Measurements from ENCODE around the gene FAM219B. TPM values are rescaled to one million over a fixed set of nuclear protein-coding genes. Genes with fewer than 3 reads are reported as not detected.

Gene FAM219B
- polyA plus RNA-seq, 1 donor = 44.7 TPM

GRCh38 chr15:74878273-74878672, 28.4 kb downstream of the FAM219B start:
- H3K4me1 ChIP-seq (ENCODE audit: control insufficient read depth, insufficient read depth, low read length) = no peaks in the 10 kb centered on the region
- H3K27me3 ChIP-seq (ENCODE audit: control insufficient read depth, insufficient read depth, low read length) = no peaks in the 10 kb centered on the region
- H3K4me3 ChIP-seq (ENCODE audit: low read length) = no peak overlapping the region
- no peak overlapping the region for H3K27ac ChIP-seq (ENCODE audit: low read length)
- DNase-seq = no peak
- no peaks in the 10 kb centered on the region for H3K36me3 ChIP-seq (ENCODE audit: control insufficient read depth, insufficient read depth, low read length)
- WGBS (ENCODE audit: insufficient coverage, low lambda C conversion rate) = no CpG with 5 or more reads among the region's 4 CpGs
- peaks cover 7% of the 10 kb centered on the region for H3K9me3 ChIP-seq (ENCODE audit: control insufficient read depth, low read depth, low read length)

GRCh38 chr15:74873756-74874424, 32.8 kb downstream of the FAM219B start:
- H3K27me3 ChIP-seq (ENCODE audit: control insufficient read depth, insufficient read depth, low read length) = no peaks in the 10 kb centered on the region
- no peak for DNase-seq
- peaks cover 24% of the 10 kb centered on the region for H3K4me1 ChIP-seq (ENCODE audit: control insufficient read depth, insufficient read depth, low read length)
- WGBS (ENCODE audit: insufficient coverage, low lambda C conversion rate) = no CpG with 5 or more reads among the region's 16 CpGs
- peak overlapping the region; percentile 73 for H3K4me3 ChIP-seq (ENCODE audit: low read length)
- no peaks in the 10 kb centered on the region for H3K9me3 ChIP-seq (ENCODE audit: control insufficient read depth, low read depth, low read length)
- H3K27ac ChIP-seq (ENCODE audit: low read length) = peak overlapping the region; percentile 80
- H3K36me3 ChIP-seq (ENCODE audit: control insufficient read depth, insufficient read depth, low read length) = no peaks in the 10 kb centered on the region

GRCh38 chr15:74873036-74873755, 33.5 kb downstream of the FAM219B start, which contains the start of gene SCAMP2:
TSS of gene SCAMP2 (minus strand) at chr15:74873365. CDS start at chr15:74873255, 110 bp downstream.
- peak within 1 kb of the TSS; percentile 73 for H3K4me3 ChIP-seq (ENCODE audit: low read length)
- H3K4me1 ChIP-seq (ENCODE audit: control insufficient read depth, insufficient read depth, low read length) = peaks cover 31% of the 10 kb centered on the region
- no CpG with 5 or more reads among the region's 52 CpGs for WGBS (ENCODE audit: insufficient coverage, low lambda C conversion rate)

GRCh38 chr15:74872702-74873035, 34.0 kb downstream of the FAM219B start:
- DNase-seq = no peak
- WGBS (ENCODE audit: insufficient coverage, low lambda C conversion rate) = no CpG with 5 or more reads among the region's 11 CpGs
- Histone ChIP-seq H3K27ac (ENCODE audit: low read length) (peak overlapping the region; percentile 80), H3K27me3 (ENCODE audit: control insufficient read depth, insufficient read depth, low read length) (no peaks in the 10 kb centered on the region), H3K9me3 (ENCODE audit: control insufficient read depth, low read depth, low read length) (no peaks in the 10 kb centered on the region), H3K4me3 (ENCODE audit: low read length) (peak overlapping the region; percentile 73), H3K36me3 (ENCODE audit: control insufficient read depth, insufficient read depth, low read length) (no peaks in the 10 kb centered on the region), H3K4me1 (ENCODE audit: control insufficient read depth, insufficient read depth, low read length) (peaks cover 36% of the 10 kb centered on the region)

More at GRCh38 chr15:74873036-74873755, 33.5 kb downstream of the FAM219B start, which contains the start of gene SCAMP2:
- Histone ChIP-seq H3K9me3 (ENCODE audit: control insufficient read depth, low read depth, low read length) (no peaks in the 10 kb centered on the region), H3K36me3 (ENCODE audit: control insufficient read depth, insufficient read depth, low read length) (no peaks in the 10 kb centered on the region), H3K27ac (ENCODE audit: low read length) (peak within 1 kb of the TSS; percentile 80), H3K27me3 (ENCODE audit: control insufficient read depth, insufficient read depth, low read length) (no peaks in the 10 kb centered on the region)
- DNase-seq = peak; percentile 94 to 99

GRCh38 chr15:74870436-74871215, 36.0 kb downstream of the FAM219B start:
- no peaks in the 10 kb centered on the region for H3K36me3 ChIP-seq (ENCODE audit: control insufficient read depth, insufficient read depth, low read length)
- peak overlapping the region; percentile 39 for H3K27ac ChIP-seq (ENCODE audit: low read length)
- no peak for DNase-seq
- H3K27me3 ChIP-seq (ENCODE audit: control insufficient read depth, insufficient read depth, low read length) = no peaks in the 10 kb centered on the region
- no peaks in the 10 kb centered on the region for H3K9me3 ChIP-seq (ENCODE audit: control insufficient read depth, low read depth, low read length)
- WGBS (ENCODE audit: insufficient coverage, low lambda C conversion rate) = 13% methylated on average over 3 of the region's 6 CpGs
- no peak overlapping the region for H3K4me3 ChIP-seq (ENCODE audit: low read length)
- H3K4me1 ChIP-seq (ENCODE audit: control insufficient read depth, insufficient read depth, low read length) = peaks cover 52% of the 10 kb centered on the region

GRCh38 chr15:74869726-74870407, 36.8 kb downstream of the FAM219B start:
- H3K4me1 ChIP-seq (ENCODE audit: control insufficient read depth, insufficient read depth, low read length) = peaks cover 56% of the 10 kb centered on the region
- WGBS (ENCODE audit: insufficient coverage, low lambda C conversion rate) = no CpG with 5 or more reads among the region's 6 CpGs

GRCh38 chr15:74869372-74869725, 37.3 kb downstream of the FAM219B start:
- Histone ChIP-seq H3K4me3 (ENCODE audit: low read length) (no peak overlapping the region), H3K4me1 (ENCODE audit: control insufficient read depth, insufficient read depth, low read length) (peaks cover 61% of the 10 kb centered on the region), H3K36me3 (ENCODE audit: control insufficient read depth, insufficient read depth, low read length) (no peaks in the 10 kb centered on the region), H3K27ac (ENCODE audit: low read length) (peak overlapping the region; percentile 28), H3K9me3 (ENCODE audit: control insufficient read depth, low read depth, low read length) (no peaks in the 10 kb centered on the region), H3K27me3 (ENCODE audit: control insufficient read depth, insufficient read depth, low read length) (no peaks in the 10 kb centered on the region)
- DNase-seq = no peak

More at GRCh38 chr15:74869726-74870407, 36.8 kb downstream of the FAM219B start:
- no peaks in the 10 kb centered on the region for H3K27me3 ChIP-seq (ENCODE audit: control insufficient read depth, insufficient read depth, low read length)
- H3K36me3 ChIP-seq (ENCODE audit: control insufficient read depth, insufficient read depth, low read length) = no peaks in the 10 kb centered on the region
- peak in 1 of 2 donors; percentile 27 for DNase-seq
- H3K9me3 ChIP-seq (ENCODE audit: control insufficient read depth, low read depth, low read length) = no peaks in the 10 kb centered on the region
- H3K4me3 ChIP-seq (ENCODE audit: low read length) = no peak overlapping the region
- peak overlapping the region; percentile 28 for H3K27ac ChIP-seq (ENCODE audit: low read length)

GRCh38 chr15:74868059-74868458, 38.6 kb downstream of the FAM219B start:
- WGBS (ENCODE audit: insufficient coverage, low lambda C conversion rate) = no CpG with 5 or more reads among the region's 6 CpGs
- H3K4me3 ChIP-seq (ENCODE audit: low read length) = no peak overlapping the region
- H3K27ac ChIP-seq (ENCODE audit: low read length) = peak overlapping the region; percentile 72
- H3K36me3 ChIP-seq (ENCODE audit: control insufficient read depth, insufficient read depth, low read length) = no peaks in the 10 kb centered on the region
- no peaks in the 10 kb centered on the region for H3K27me3 ChIP-seq (ENCODE audit: control insufficient read depth, insufficient read depth, low read length)
- H3K4me1 ChIP-seq (ENCODE audit: control insufficient read depth, insufficient read depth, low read length) = peaks cover 68% of the 10 kb centered on the region
- DNase-seq = peak in 1 of 2 donors; percentile 70
- H3K9me3 ChIP-seq (ENCODE audit: control insufficient read depth, low read depth, low read length) = no peaks in the 10 kb centered on the region

- no peak overlapping the region for H3K4me3 ChIP-seq (ENCODE audit: low read length)
- peak overlapping the region; percentile 72 for H3K27ac ChIP-seq (ENCODE audit: low read length)
- no peaks in the 10 kb centered on the region for H3K36me3 ChIP-seq (ENCODE audit: control insufficient read depth, insufficient read depth, low read length)
- no peaks in the 10 kb centered on the region for H3K9me3 ChIP-seq (ENCODE audit: control insufficient read depth, low read depth, low read length)
- H3K27me3 ChIP-seq (ENCODE audit: control insufficient read depth, insufficient read depth, low read length) = no peaks in the 10 kb centered on the region
- peak in 1 of 2 donors; percentile 63 for DNase-seq
- peaks cover 68% of the 10 kb centered on the region for H3K4me1 ChIP-seq (ENCODE audit: control insufficient read depth, insufficient read depth, low read length)
- WGBS (ENCODE audit: insufficient coverage, low lambda C conversion rate) = no CpG with 5 or more reads among the region's 1 CpG
Measured at GRCh38 chr15:74867466-74868038, 39.1 kb downstream of the FAM219B start.

Measured in large intestine (tissue), 3 donors.